HEK293 (cell line): ENCODE data around the gene CYP11A1.

Source experiments
- CTCF ChIA-PET: fragments of 350-600 bp; formaldehyde crosslinking; extraction: SDS; loops from one replicate; lab custom pipeline; 2021; ENCODE audit warnings: antibody characterized with exemption; lab: Yijun Ruan, JAX
- POLR2A ChIA-PET: fragments of 300-600 bp; formaldehyde crosslinking; extraction: SDS; loops from one replicate; lab custom pipeline; 2020; ENCODE audit warnings: antibody characterized with exemption, inconsistent platforms; lab: Yijun Ruan, JAX
- H3K27ac ChIP-seq: fragments of 200-500 bp; sonication (Bioruptor generic); 2 replicates; pipeline ENCODE4 v1.5.1; 2014; ENCODE audit warnings: low read depth, low read length, control low read depth, inconsistent platforms; ENCODE audit errors: extremely low read depth
- H3K36me3 ChIP-seq, 2 experiments: fragments of 200-500 bp in 1 of 2; sonication (Bioruptor generic) in 1 of 2; 1 replicate in 1 of 2; 2 replicates in 1 of 2; pipeline ENCODE4 v1.5.1; 2014 to 2017; ENCODE audit warnings: inconsistent platforms in 2 of 2, low read length in 2 of 2; ENCODE audit not compliant: control insufficient read depth in 2 of 2, insufficient read depth in 1 of 2
- H3K4me1 ChIP-seq: fragments of 200-500 bp; sonication (Bioruptor generic); 2 replicates; pipeline ENCODE4 v1.5.1; 2014; ENCODE audit warnings: mild to moderate bottlenecking, low read length, inconsistent platforms; ENCODE audit not compliant: control insufficient read depth, insufficient read depth
- H3K4me3 ChIP-seq: 2 replicates; pipeline ENCODE4 v1.5.1; 2011; ENCODE audit warnings: low read depth, mild to moderate bottlenecking, control low read depth, low read length, moderate library complexity
- H3K9me3 ChIP-seq: fragments of 200-500 bp; sonication (Bioruptor generic); 2 replicates; pipeline ENCODE4 v1.5.1; 2014; ENCODE audit warnings: low read depth, low read length, inconsistent platforms; ENCODE audit not compliant: control insufficient read depth, insufficient read depth
- GFI1B ChIP-seq: fragments of 450-650 bp; formaldehyde crosslinking; IDR thresholded peaks from 2 replicates; pipeline ENCODE4 v1.5.1; 2016; ENCODE audit warnings: missing biosample characterization, missing genetic modification characterization
- OVOL3 ChIP-seq: fragments of 450-650 bp; formaldehyde crosslinking; IDR thresholded peaks from 2 replicates; pipeline ENCODE4 v1.5.1; 2016; ENCODE audit warnings: missing biosample characterization, missing genetic modification characterization
- SCRT1 ChIP-seq: fragments of 450-650 bp; formaldehyde crosslinking; IDR thresholded peaks from 2 replicates; pipeline ENCODE4 v1.5.1; 2016; ENCODE audit warnings: missing biosample characterization, missing genetic modification characterization, borderline replicate concordance
- SCRT2 ChIP-seq: fragments of 450-650 bp; formaldehyde crosslinking; IDR thresholded peaks from 2 replicates; pipeline ENCODE4 v1.5.1; 2016; ENCODE audit warnings: missing biosample characterization, missing genetic modification characterization
- SETDB1 ChIP-seq: IDR thresholded peaks from one replicate; pipeline ENCODE4 v1.6.1; 2017; ENCODE audit warnings: mild to moderate bottlenecking, low read length, moderate library complexity, mixed read lengths; ENCODE audit not compliant: insufficient read length
- ZBTB21 ChIP-seq: fragments of 450-650 bp; formaldehyde crosslinking; IDR thresholded peaks from 2 replicates; pipeline ENCODE4 v1.5.1; 2017; ENCODE audit warnings: missing biosample characterization, missing genetic modification characterization
- ZNF138 ChIP-seq: fragments of 450-650 bp; formaldehyde crosslinking; IDR thresholded peaks from 2 replicates; pipeline ENCODE4 v1.5.1; 2016; ENCODE audit warnings: missing biosample characterization, missing genetic modification characterization, borderline replicate concordance
- ZNF174 ChIP-seq: fragments of 450-650 bp; formaldehyde crosslinking; IDR thresholded peaks from 2 replicates; pipeline ENCODE4 v1.5.0; 2017; ENCODE audit warnings: missing biosample characterization, mild to moderate bottlenecking, missing genetic modification characterization
- ZNF211 ChIP-seq: fragments of 450-650 bp; formaldehyde crosslinking; IDR thresholded peaks from 2 replicates; pipeline ENCODE4 v1.5.1; 2016; ENCODE audit warnings: low read depth, missing biosample characterization, missing genetic modification characterization
- ZNF48 ChIP-seq: fragments of 450-650 bp; formaldehyde crosslinking; IDR thresholded peaks from 2 replicates; pipeline ENCODE4 v1.5.1; 2016; ENCODE audit warnings: missing biosample characterization, missing genetic modification characterization
- ZNF585B ChIP-seq: fragments of 450-650 bp; formaldehyde crosslinking; IDR thresholded peaks from 2 replicates; pipeline ENCODE4 v1.5.1; 2016; ENCODE audit warnings: missing biosample characterization, missing genetic modification characterization
- ZNF658 ChIP-seq: fragments of 450-650 bp; formaldehyde crosslinking; IDR thresholded peaks from 2 replicates; pipeline ENCODE4; 2016; ENCODE audit warnings: missing biosample characterization, missing genetic modification characterization
- ZNF664 ChIP-seq: fragments of 450-650 bp; formaldehyde crosslinking; IDR thresholded peaks from 2 replicates; pipeline ENCODE4 v1.5.1; 2016; ENCODE audit warnings: missing biosample characterization, missing genetic modification characterization
- ZNF76 ChIP-seq: fragments of 450-650 bp; formaldehyde crosslinking; IDR thresholded peaks from 2 replicates; pipeline ENCODE4; 2016; ENCODE audit warnings: low read depth, missing biosample characterization, missing genetic modification characterization, borderline replicate concordance
- ZNF837 ChIP-seq: fragments of 450-650 bp; formaldehyde crosslinking; IDR thresholded peaks from 2 replicates; pipeline ENCODE4 v1.5.1; 2016; ENCODE audit warnings: missing biosample characterization, missing genetic modification characterization
- ZSCAN23 ChIP-seq: fragments of 450-650 bp; formaldehyde crosslinking; IDR thresholded peaks from 2 replicates; pipeline ENCODE4 v1.5.1; 2016; ENCODE audit warnings: missing biosample characterization, missing genetic modification characterization
- TF ChIP-seq, protein P1 (sequence below): fragments of 450-650 bp; formaldehyde crosslinking; IDR thresholded peaks from 2 replicates; pipeline ENCODE4 v1.5.1; 2016; ENCODE audit warnings: missing biosample characterization, missing genetic modification characterization
- TF ChIP-seq, protein P2 (sequence below): fragments of 450-650 bp; formaldehyde crosslinking; IDR thresholded peaks from 2 replicates; pipeline ENCODE4 v1.5.1; 2016; ENCODE audit warnings: missing biosample characterization, missing genetic modification characterization

Gene CYP11A1

DNA sequence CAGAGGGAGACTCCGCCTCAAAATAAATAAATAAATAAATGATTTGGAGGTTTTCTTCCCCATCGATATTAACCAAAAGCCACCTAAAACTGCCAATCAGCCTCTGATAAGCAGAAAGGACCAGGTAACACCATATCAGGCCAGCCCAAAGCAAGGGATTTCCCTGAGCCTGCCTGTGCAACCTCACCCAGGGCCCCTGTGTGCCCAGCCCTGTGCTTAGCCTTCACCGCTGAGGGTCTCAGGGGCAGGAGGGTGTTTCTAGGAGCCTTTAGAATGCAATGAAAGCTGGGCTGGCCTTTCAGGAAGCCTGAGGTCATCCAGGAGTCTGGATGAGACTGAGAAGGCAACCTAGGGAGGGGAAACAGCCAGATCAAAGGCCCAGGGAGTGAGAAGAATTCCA, 35.4 kb downstream of the CYP11A1 start:
- POLR2A ChIA-PET, result no interaction called here

DNA sequence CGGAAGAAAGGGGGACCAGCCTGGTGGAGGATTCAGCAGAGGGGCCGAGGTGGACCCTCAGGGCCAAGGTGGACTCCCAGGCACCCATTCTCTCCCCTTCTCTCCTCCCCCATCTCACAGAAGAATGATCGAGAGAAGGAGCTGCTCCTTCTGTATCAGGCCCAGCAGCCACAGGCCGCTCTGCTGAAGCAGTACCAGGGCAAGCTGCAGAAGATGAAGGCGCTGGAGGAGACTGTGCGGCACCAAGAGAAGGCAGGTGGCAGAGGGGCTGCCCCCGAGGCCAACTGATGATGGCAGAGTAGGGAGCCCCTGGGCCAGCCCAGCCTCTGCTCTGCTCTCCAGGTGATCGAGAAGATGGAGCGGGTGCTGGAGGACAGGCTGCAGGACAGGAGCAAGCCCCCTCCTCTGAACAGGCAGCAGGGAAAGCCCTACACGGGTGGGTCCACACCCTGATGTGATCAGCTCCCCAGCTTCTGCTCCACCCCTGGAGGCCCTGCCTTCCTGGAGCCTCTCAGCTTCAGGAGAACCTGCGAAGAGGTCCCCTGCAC, 36.5 kb downstream of the CYP11A1 start:
- Histone ChIP-seq H3K4me1 (no peaks in the 10 kb centered on the region), H3K4me3 (no peak overlapping the region), H3K36me3 (no peaks in the 10 kb centered on the region), H3K27ac (no peak overlapping the region), H3K9me3 (no peaks in the 10 kb centered on the region)
- POLR2A ChIA-PET, result no interaction called here
- CTCF ChIA-PET, result interaction anchor here (0.7 to 16.8 kb wide), 5 partner anchors 9 to 301 kb away, joined by 3 to 301 read pairs (median 7); no protein-coding TSS in a partner anchor
- no peak for TF ChIP-seq ZNF138
- no peak for TF ChIP-seq ZNF211 (tag by site-specific recombination)
- TF ChIP-seq, protein P1, sequence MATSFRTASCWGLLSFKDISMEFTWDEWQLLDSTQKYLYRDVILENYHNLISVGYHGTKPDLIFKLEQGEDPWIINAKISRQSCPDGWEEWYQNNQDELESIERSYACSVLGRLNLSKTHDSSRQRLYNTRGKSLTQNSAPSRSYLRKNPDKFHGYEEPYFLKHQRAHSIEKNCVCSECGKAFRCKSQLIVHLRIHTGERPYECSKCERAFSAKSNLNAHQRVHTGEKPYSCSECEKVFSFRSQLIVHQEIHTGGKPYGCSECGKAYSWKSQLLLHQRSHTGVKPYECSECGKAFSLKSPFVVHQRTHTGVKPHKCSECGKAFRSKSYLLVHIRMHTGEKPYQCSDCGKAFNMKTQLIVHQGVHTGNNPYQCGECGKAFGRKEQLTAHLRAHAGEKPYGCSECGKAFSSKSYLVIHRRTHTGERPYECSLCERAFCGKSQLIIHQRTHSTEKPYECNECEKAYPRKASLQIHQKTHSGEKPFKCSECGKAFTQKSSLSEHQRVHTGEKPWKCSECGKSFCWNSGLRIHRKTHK (tag by site-specific recombination), result no peak

More for the DNA sequence above, 35.4 kb downstream of the CYP11A1 start:
- no peak overlapping the region for H3K27ac ChIP-seq
- H3K36me3 ChIP-seq, result no peaks in the 10 kb centered on the region
- TF ChIP-seq, protein P1 (tag by site-specific recombination), result no peak
- no peak for TF ChIP-seq OVOL3 (tag by site-specific recombination)
- TF ChIP-seq ZNF174, result no peak
- TF ChIP-seq, protein P2, sequence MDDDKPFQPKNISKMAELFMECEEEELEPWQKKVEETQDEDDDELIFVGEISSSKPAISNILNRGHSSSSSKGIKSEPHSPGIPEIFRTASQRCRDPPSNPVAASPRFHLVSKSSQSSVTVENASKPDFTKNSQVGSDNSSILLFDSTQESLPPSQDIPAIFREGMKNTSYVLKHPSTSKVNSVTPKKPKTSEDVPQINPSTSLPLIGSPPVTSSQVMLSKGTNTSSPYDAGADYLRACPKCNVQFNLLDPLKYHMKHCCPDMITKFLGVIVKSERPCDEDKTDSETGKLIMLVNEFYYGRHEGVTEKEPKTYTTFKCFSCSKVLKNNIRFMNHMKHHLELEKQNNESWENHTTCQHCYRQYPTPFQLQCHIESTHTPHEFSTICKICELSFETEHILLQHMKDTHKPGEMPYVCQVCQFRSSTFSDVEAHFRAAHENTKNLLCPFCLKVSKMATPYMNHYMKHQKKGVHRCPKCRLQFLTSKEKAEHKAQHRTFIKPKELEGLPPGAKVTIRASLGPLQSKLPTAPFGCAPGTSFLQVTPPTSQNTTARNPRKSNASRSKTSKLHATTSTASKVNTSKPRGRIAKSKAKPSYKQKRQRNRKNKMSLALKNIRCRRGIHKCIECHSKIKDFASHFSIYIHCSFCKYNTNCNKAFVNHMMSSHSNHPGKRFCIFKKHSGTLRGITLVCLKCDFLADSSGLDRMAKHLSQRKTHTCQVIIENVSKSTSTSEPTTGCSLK (tag by site-specific recombination), result no peak
- no peak for TF ChIP-seq ZNF658
- TF ChIP-seq ZNF585B (tag by site-specific recombination), result no peak
- no peak for TF ChIP-seq SCRT1 (tag by site-specific recombination)
- no peak for TF ChIP-seq GFI1B (tag by site-specific recombination)
- TF ChIP-seq SETDB1, result no peak
- TF ChIP-seq SCRT2 (tag by site-specific recombination), result no peak
- TF ChIP-seq ZNF76, result no peak
- no peak for TF ChIP-seq ZNF138
- TF ChIP-seq ZNF664 (tag by site-specific recombination), result no peak
- no peak for TF ChIP-seq ZBTB21 (tag by site-specific recombination)
- no peak for TF ChIP-seq ZNF837
- no peak for TF ChIP-seq ZSCAN23 (tag by site-specific recombination)
- TF ChIP-seq ZNF48 (tag by site-specific recombination), result no peak
- TF ChIP-seq, all 188 proteins: peak for 0
- Histone ChIP-seq H3K4me3 (no peak overlapping the region), H3K9me3 (no peaks in the 10 kb centered on the region), H3K4me1 (no peaks in the 10 kb centered on the region)
- CTCF ChIA-PET, result interaction anchor here (2.2 to 16.8 kb wide), 2 partner anchors 10 to 281 kb away, joined by 7 to 301 read pairs; no protein-coding TSS in a partner anchor
